Esophagus squamous epithelium (tissue), 4 donors: Measurements from ENCODE around the gene TTC39A.

Source experiments
- CTCF ChIP-seq, 6 experiments: fragments of 450-650 bp in 4 of 6; fragments of 200-600 bp in 2 of 6; sonication (generic) in 2 of 6; IDR thresholded peaks; one replicate each; pipeline ENCODE4 v1.5.1; 2016 to 2019; ENCODE audit warnings: antibody characterized with exemption in 6 of 6, mild to moderate bottlenecking in 4 of 6, moderate library complexity in 4 of 6
- POLR2A ChIP-seq, 4 donors: fragments of 450-650 bp; IDR thresholded peaks; one replicate each; pipeline ENCODE4 v1.6.1; 2017; ENCODE audit warnings: antibody characterized with exemption in 4 of 4, mild to moderate bottlenecking in 4 of 4, moderate library complexity in 3 of 4

GRCh38 chr1:51290489-51290847 lies 39.9 kb downstream of the TTC39A start:
- no peak for TF ChIP-seq CTCF (IDR thresholded peaks at IDR 0.05)
- no peak for TF ChIP-seq POLR2A (IDR thresholded peaks at IDR 0.05)
